Stimulated activated CD4-positive, alpha-beta T cell treated with anti-CD3 and anti-CD28 coated beads, Interleukin-12 subunit alpha, Interleukin-12 subunit beta, amount 100 ng/mL, for 24 hours (primary cell): ENCODE measurements around the gene SEC11A.
"Not testable (repeated sequence)": the region's sequence is repeated elsewhere in the genome, so short reads cannot be mapped to it uniquely, and the experiment has no call there.

Experiments
- DNase-seq, 2 experiments: peaks; one replicate each; pipeline ENCODE4 v3.0.0-alpha.2; 2020; ENCODE audit warnings: low read depth in 2 of 2

SEC11A gene

GRCh38 chr15:84737005-84737404 is 21.1 kb upstream of the SEC11A start:
- DNase-seq = no peak

DNA sequence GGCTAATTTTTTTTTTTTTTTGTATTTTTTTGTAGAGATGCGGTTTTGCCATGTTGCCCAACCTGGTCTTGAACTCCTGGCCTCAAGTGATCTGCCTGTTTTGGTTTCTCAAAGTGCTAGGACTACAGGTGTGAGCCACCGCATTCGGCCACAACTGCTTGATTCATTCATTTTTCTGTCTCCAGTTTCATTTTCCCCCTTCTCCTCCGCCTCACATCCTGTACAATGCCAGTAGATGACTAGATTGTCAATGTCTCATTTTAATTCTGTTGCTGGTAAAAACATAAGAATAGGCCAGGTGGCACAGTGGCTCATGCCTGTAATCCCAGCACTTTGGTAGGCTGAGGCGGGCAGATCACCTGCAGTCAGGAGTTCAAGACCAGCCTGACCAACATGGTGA is 20.4 kb upstream of the SEC11A start:
- peak in 1 of 2 experiments; percentile 55 for DNase-seq

GRCh38 chr15:84735480-84736061 is 19.6 kb upstream of the SEC11A start:
- DNase-seq = not testable (repeated sequence)

DNA sequence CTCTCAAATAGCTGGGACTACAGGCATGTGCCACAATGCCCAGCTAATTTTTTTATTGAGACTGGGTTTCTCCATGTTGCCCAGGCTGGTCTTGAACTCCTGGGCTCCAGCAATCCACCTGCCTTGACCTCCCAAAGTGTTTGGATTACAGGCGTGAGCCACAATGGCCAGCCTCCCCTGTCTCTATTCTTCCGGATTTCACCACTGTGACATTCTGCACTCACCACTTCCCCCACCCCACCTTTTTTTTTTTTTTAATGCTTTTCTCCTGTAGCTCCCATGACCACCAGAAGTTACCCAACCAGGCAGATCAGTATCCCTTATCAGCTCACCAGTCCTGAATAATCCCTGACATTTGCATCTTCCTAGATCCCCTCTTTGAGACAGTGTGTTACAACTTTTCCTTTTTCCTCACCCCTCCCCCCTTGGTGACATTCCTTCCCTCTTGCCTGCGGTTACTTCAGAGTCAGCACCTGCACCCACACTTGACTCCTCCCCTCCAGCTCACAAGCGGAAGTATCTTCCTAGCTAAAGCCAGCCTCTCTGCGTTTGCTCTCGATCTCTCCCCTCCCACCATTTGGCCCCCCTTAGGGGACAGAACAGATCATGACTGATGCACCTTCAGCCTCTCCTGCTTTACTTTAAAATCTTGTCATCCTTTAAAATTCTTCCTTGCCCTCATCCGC is 19.0 kb upstream of the SEC11A start:
- DNase-seq = peak in 1 of 2 experiments; percentile 66

GRCh38 chr15:84731774-84732173 is 15.8 kb upstream of the SEC11A start:
- no peak for DNase-seq

DNA sequence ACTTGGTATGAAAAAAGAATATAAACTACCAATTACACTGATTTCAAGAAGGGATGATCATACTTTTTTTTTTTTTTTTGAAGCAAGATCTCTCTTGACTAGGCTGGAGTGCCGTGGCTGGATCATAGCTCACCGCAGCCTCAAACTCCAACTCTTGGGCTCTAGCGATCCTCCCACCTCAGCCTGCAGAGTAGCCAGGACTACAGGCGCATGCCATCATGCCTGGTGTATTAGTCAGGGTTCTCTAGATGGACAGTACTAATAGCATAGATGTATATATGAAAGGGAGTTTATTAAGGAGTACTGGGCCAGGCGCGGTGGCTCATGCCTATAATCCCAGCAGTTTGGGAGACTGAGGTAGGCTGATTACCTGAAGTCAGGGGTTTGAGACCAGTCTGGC is 11.5 kb upstream of the SEC11A start:
- DNase-seq = no peak

- no peak for DNase-seq
Observed at GRCh38 chr15:84725001-84725491, 9.1 kb upstream of the SEC11A start.

DNA sequence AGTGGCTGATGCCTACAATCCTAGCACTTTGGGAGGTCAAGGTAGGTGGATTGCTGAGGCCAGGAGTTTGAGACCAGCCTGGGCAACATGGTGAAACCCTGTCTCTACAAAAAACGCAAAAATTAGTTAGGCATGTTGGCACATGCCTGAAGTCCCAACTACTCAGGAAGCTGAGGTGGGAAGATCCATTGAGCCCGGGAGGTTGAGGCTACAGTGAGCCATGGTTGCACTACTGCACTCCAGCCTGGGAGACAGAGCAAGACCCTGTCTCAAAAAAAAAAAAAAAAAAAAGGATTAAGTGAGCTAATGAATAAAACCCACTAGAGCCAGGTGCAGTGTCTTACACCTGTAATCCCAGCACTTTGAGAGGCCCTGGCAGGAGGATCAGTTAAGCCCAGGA is 6.7 kb upstream of the SEC11A start:
- no peak for DNase-seq

- DNase-seq = no peak
Observed at GRCh38 chr15:84721371-84721770, 5.4 kb upstream of the SEC11A start.

DNA sequence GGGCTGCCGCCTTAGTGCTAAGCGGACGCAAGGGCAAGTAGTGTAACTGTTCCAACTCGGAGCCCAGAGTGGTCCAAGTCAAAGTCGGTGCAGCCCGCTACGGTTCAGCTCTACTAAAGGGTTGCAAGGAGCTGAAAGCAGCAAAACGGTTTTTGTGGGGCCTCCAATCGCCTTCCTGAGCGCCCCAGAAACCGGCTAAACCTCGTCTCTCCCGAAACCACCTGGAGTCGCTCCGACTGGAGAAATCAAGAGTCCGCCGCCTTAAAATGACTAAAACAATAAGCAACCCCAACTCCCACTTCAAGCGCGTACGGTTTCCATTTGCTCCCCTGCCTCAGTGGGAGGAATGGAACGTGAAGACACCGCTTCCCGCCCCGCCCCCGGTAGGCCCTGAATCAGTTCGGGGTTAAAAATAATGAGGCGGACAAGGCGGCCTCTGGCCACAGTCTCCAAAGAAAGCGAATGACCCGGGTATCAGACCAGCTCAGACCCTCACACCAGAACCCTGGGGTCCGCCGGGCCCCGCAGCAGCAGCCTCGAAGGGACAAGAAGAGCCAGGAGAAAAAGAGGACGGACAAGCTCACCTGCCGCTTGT is 401 bp downstream of the SEC11A start:
- peak; percentile 24 to 55 for DNase-seq

GRCh38 chr15:84714821-84715220 is 1.1 kb downstream of the SEC11A start:
- DNase-seq = no peak

- DNase-seq = no peak
Observed at GRCh38 chr15:84714372-84714771, 1.6 kb downstream of the SEC11A start.

DNA sequence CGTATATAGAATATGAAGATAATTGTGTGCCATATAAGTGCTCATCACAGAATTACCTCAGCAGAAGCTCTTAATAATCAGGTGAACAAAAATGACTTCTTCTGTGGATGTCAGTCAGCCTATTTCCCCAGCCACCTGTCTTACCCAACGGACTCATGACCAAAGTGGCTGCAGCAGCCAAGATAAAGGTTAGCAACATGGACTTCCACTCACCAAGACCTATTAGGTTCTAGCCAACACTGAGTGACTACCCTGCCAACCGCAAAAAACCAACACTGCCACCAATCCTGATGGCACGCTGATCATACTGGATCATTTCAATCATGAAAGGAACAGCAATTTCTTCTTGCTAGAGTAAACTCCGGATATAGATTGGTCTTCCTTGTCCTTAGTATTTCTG is 12.1 kb downstream of the SEC11A start:
- DNase-seq = no peak

DNA sequence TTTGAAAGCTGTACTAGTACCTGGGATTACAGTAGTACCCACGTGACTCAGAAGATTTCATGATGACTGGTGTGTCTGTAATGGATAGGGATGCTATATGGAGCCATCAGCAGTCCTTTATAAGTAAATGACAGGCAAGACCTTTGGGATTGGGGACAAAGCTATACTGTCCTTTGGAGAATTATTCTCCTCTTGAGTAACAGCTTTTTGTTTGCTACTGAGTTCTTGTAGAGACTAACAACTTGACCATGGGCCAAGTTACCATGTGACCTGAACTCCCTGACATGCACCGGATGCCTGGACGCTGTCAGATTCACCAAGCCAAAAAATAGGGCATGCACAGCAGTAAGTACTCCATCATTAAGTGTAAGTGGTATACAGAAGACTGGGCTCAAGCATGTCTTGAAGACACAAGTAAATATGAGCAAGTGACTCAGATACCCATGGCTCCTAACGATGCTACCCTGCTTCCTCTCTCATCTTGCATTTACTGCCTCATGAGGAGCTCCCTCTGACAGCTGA is 12.9 kb downstream of the SEC11A start:
- DNase-seq = no peak

DNA sequence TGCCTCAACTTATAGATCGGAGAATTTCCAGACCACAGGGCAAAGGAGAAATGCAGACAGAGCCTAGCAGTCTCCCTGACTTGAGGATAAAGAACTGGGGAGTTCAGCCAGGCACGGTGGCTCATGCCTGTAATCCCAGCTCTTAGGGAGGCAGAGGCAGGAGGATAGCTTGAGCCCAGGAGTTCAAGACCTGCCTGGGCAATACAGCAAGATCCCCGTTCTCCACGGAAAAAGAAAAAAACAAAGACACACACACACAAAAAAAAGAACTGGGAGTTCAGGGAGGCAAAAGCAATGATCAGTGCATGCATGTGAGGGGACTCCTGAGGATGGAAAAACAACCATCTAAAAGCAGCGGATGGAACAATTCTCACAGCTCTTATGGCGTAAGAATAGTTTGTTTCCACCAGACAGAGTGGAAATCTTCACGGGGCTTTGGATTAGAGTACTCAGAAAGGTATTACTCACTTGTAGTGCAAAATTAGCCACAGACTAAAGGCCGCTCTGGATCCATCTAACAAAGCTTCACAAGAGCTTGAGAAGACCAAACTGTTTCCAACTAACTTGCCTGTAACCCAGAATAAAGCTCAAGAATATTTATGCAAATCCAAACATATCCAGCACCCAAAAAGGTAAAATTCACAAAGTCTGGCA is 16.3 kb downstream of the SEC11A start:
- DNase-seq = no peak

GRCh38 chr15:84697236-84697990 is 18.5 kb downstream of the SEC11A start:
- no peak for DNase-seq

GRCh38 chr15:84696757-84697156 is 19.2 kb downstream of the SEC11A start:
- DNase-seq = no peak

- DNase-seq = no peak
Observed at GRCh38 chr15:84690342-84690741, 25.6 kb downstream of the SEC11A start.

DNA sequence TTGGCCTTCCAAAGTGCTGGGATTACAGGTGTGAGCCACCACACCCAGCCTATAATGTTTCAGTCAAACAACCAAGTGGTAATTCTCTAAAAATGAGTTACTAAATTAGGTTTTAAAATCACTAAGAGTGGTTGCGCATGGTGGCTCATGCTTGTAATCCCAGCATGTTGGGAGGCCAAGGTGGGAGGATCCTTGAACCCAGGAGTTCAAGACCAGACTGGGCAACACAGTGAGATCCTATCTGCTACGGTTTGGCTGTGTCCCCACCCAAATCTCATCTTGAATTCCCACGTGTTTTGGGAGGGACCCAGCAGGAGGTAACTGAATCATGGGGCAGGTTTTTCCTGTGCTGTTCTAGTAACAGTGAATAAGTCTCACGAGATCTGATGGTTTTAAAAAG is 26.1 kb downstream of the SEC11A start:
- no peak for DNase-seq

- not testable (repeated sequence) for DNase-seq
Observed at GRCh38 chr15:84686446-84686845, 29.5 kb downstream of the SEC11A start.

- no peak for DNase-seq
Observed at GRCh38 chr15:84685304-84685703, 30.6 kb downstream of the SEC11A start.

GRCh38 chr15:84684092-84684491 is 31.8 kb downstream of the SEC11A start:
- no peak for DNase-seq
